K562 (cell line): Measurements from ENCODE around the gene DZIP3. TPM values are rescaled to one million over a fixed set of nuclear protein-coding genes. Genes with fewer than 3 reads are reported as not detected.

Source experiments
- ARID3B ChIP-seq: fragments of 250-450 bp; sonication (Bioruptor Pico); IDR thresholded peaks from 2 replicates; pipeline ENCODE4 v1.4.0; 2020; ENCODE audit warnings: borderline replicate concordance
- ARNT ChIP-seq, 2 experiments: fragments of 450-650 bp; IDR thresholded peaks; 2 replicates each; pipeline ENCODE4 v1.6.1; 2016; ENCODE audit warnings: mild to moderate bottlenecking in 1 of 2
- CBX3 ChIP-seq, 2 experiments: IDR thresholded peaks; 1 replicate in 1 of 2; 2 replicates in 1 of 2; pipeline ENCODE4 v1.6.1; 2012; ENCODE audit warnings: inconsistent platforms in 2 of 2, low read length in 2 of 2, borderline replicate concordance in 1 of 2, control low read depth in 1 of 2
- E2F6 ChIP-seq, 2 experiments: IDR thresholded peaks; 2 replicates each; pipeline ENCODE4 v1.6.1; 2011; ENCODE audit warnings: borderline replicate concordance in 1 of 2, control low read depth in 1 of 2, low read depth in 1 of 2, low read length in 1 of 2, mild to moderate bottlenecking in 1 of 2, mixed read lengths in 1 of 2, moderate library complexity in 1 of 2; ENCODE audit not compliant: insufficient read depth in 1 of 2, insufficient read length in 1 of 2, poor library complexity in 1 of 2, severe bottlenecking in 1 of 2; ENCODE audit errors: extremely low read depth in 1 of 2
- ELK1 ChIP-seq: sonication (generic); formaldehyde crosslinking; IDR thresholded peaks from 2 replicates; pipeline ENCODE4 v1.8.1; 2022; ENCODE audit warnings: missing genetic modification reagents
- HMBOX1 ChIP-seq: sonication (generic); IDR thresholded peaks from 2 replicates; pipeline ENCODE4 v1.6.1; 2016
- HMGN3 ChIP-seq: IDR thresholded peaks from 2 replicates; pipeline ENCODE4 v1.6.1; 2011; ENCODE audit warnings: borderline replicate concordance, low read depth, mild to moderate bottlenecking, mixed read lengths, low read length; ENCODE audit not compliant: insufficient read length; ENCODE audit errors: extremely low read depth
- NCOA6 ChIP-seq: fragments of 450-650 bp; IDR thresholded peaks from 2 replicates; pipeline ENCODE4 v1.6.1; 2017; ENCODE audit warnings: mild to moderate bottlenecking
- OTX1 ChIP-seq: fragments of 450-650 bp; formaldehyde crosslinking; IDR thresholded peaks from 2 replicates; pipeline ENCODE4 v1.4.0; 2022; ENCODE audit warnings: mild to moderate bottlenecking
- PHF21A ChIP-seq: fragments of 450-650 bp; IDR thresholded peaks from 2 replicates; pipeline ENCODE4 v1.6.1; 2017; ENCODE audit warnings: low read depth, borderline replicate concordance
- PTRF ChIP-seq: fragments of 450-650 bp; IDR thresholded peaks from 2 replicates; pipeline ENCODE4 v1.6.1; 2016; ENCODE audit warnings: mild to moderate bottlenecking, missing genetic modification characterization, missing compliant biosample characterization
- SIRT6 ChIP-seq: IDR thresholded peaks from one replicate; pipeline ENCODE4 v1.6.1; 2012; ENCODE audit warnings: low read depth, mild to moderate bottlenecking, control low read depth, inconsistent platforms, low read length, moderate library complexity
- SMAD1 ChIP-seq: fragments of 150-350 bp; IDR thresholded peaks from 2 replicates; pipeline ENCODE4 v1.6.1; 2014; ENCODE audit warnings: low read length, low read depth; ENCODE audit not compliant: partially characterized antibody
- THRA ChIP-seq: fragments of 450-650 bp; IDR thresholded peaks from 2 replicates; pipeline ENCODE4 v1.6.1; 2017; ENCODE audit warnings: mild to moderate bottlenecking, moderate library complexity
- YBX1 ChIP-seq: fragments of 450-650 bp; IDR thresholded peaks from 2 replicates; pipeline ENCODE4 v1.7.1; 2016; ENCODE audit warnings: mild to moderate bottlenecking
- ZNF174 ChIP-seq: fragments of 250-450 bp; sonication (Bioruptor Pico); IDR thresholded peaks from 2 replicates; pipeline ENCODE4 v1.4.0; 2020; ENCODE audit warnings: mild to moderate bottlenecking
- ZNF239 ChIP-seq: fragments of 250-450 bp; sonication (Bioruptor Pico); IDR thresholded peaks from 2 replicates; pipeline ENCODE4 v1.4.0; 2020; ENCODE audit warnings: mild to moderate bottlenecking
- ZNF696 ChIP-seq: fragments of 250-450 bp; sonication (Bioruptor Pico); conservative IDR thresholded peaks from 2 replicates; pipeline ENCODE4 v1.4.0; 2020; ENCODE audit warnings: mild to moderate bottlenecking, moderate library complexity
- ZNF77 ChIP-seq: fragments of 250-450 bp; sonication (Bioruptor Pico); IDR thresholded peaks from 2 replicates; pipeline ENCODE4 v1.5.0; 2020
- ZNF778 ChIP-seq: fragments of 450-650 bp; formaldehyde crosslinking; IDR thresholded peaks from 2 replicates; pipeline ENCODE4 v1.4.0; 2020; ENCODE audit warnings: mild to moderate bottlenecking, moderate library complexity
- ZNF79 ChIP-seq: fragments of 250-450 bp; sonication (Bioruptor Pico); IDR thresholded peaks from 2 replicates; pipeline ENCODE4 v1.4.0; 2020; ENCODE audit warnings: low read depth, mild to moderate bottlenecking, moderate library complexity
- ZZZ3 ChIP-seq: fragments of 450-650 bp; IDR thresholded peaks from 2 replicates; pipeline ENCODE4 v1.6.1; 2016; ENCODE audit warnings: antibody characterized with exemption, mild to moderate bottlenecking, moderate library complexity
- polyA plus RNA-seq, 8 experiments: library from polyadenylated mRNA; depleted of rRNA in 4 of 8; stranded (reverse) in 5 of 8; unstranded in 3 of 8; fragments of >200 nt; fragmentation: Nextera tagmentation in 2 of 8; fragmentation: Illumina TruSeq in 1 of 8; extraction: Ambion mirVana in 2 of 8; extraction: Trizol in 1 of 8; gene quantifications; 2 replicates each; pipeline versions ENCODE4 v1.2.1 to v1.2.3, GENCODE V29; 2011 to 2014; ENCODE audit warnings: inconsistent platforms in 1 of 8, missing spikeins in 1 of 8
- total RNA-seq, 7 experiments: library from RNA; depleted of rRNA in 6 of 7; stranded (reverse); fragments of >200 nt in 6 of 7; fragmentation: Illumina TruSeq in 2 of 7; extraction: Trizol in 2 of 7; gene quantifications; 2 replicates each; pipeline versions ENCODE4 v1.2.1 to v1.2.3, GENCODE V29; 2011 to 2021; ENCODE audit warnings: low replicate concordance in 1 of 7

Gene DZIP3
- total and polyA plus RNA-seq, 9 of the 15 experiments (the other 6 are each of a cell fraction or from before 2014, with no cell fraction given) = 3.5 to 9.7 (median 5.7) TPM

- no peak for TF ChIP-seq THRA
- TF ChIP-seq PHF21A = peak; percentile 20; the same call in 1 of the 2 replicates
- no peak for TF ChIP-seq ZNF239
- no peak for TF ChIP-seq SMAD1
- TF ChIP-seq ZNF778 (CRISPR knock-in tag) = no peak
- TF ChIP-seq HMBOX1 = no peak
- TF ChIP-seq HMGN3 = peak; percentile 49
- no peak for TF ChIP-seq NCOA6
- no peak for TF ChIP-seq ZNF77
- no peak for TF ChIP-seq ARID3B (CRISPR knock-in tag)
- TF ChIP-seq OTX1 = no peak
- no peak for TF ChIP-seq ZNF174 (CRISPR knock-in tag)
- peak; percentile 75 to 76 for TF ChIP-seq E2F6 (IDR thresholded peaks at IDR 0.05; ENCODE audit: borderline replicate concordance in 1 of 2, extremely low read depth in 1 of 2, insufficient read depth in 1 of 2, insufficient read length in 1 of 2, low read depth in 1 of 2, low read length in 1 of 2, poor library complexity in 1 of 2, severe bottlenecking in 1 of 2)
- TF ChIP-seq ARNT (IDR thresholded peaks at IDR 0.05) = no peak
- TF ChIP-seq CBX3 (IDR thresholded peaks at IDR 0.05; ENCODE audit: borderline replicate concordance in 1 of 2, low read length in 2 of 2) = no peak
- TF ChIP-seq SIRT6 = no peak
- TF ChIP-seq YBX1 = no peak
- no peak for TF ChIP-seq ELK1 (CRISPR knock-in tag)
- no peak for TF ChIP-seq ZNF696
- no peak for TF ChIP-seq ZZZ3
- no peak for TF ChIP-seq ZNF79 (CRISPR knock-in tag)
- no peak for TF ChIP-seq PTRF (tag)
These were observed at the start of gene DZIP3, which contains the start of gene CIP2A (continued) for GRCh38 chr3:108589081-108589997.
